ENCODE data around the gene TP53I11.
A peak's percentile ranks its signal among the peaks of the same experiment; 100 is the strongest.

The TP53I11 gene

DNA sequence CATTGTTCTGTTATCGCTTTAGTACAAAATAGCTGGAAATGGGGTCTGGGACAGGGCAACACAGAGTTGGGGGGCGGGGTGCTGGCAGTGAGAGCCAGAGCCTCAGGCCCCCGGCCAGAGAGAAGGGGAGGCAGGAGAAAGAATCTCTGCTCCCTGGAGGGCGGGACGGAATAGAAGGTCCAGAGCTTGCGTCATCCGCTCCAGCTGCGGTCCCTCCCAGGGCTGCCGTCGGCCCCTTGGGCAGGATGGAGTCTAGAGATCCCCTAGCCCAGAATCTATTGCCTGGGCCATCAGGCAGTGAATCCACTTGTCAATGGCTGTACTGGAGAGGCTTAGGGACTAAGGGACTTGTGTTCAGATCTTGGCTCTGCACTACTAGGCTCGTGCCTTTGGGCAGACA is 5.0 kb downstream of the TP53I11 start:
- in situ Hi-C loops (cut with HindIII; ENCODE audit: low pct_ligation_motif_present, low pct_unique_long_range_greater_than_20kb, low sequenced_read_pairs), result loop anchor here (25.0 kb wide), 1 partner anchor 167 kb away; no protein-coding TSS in a partner anchor
- no peak for DNase-seq

DNA sequence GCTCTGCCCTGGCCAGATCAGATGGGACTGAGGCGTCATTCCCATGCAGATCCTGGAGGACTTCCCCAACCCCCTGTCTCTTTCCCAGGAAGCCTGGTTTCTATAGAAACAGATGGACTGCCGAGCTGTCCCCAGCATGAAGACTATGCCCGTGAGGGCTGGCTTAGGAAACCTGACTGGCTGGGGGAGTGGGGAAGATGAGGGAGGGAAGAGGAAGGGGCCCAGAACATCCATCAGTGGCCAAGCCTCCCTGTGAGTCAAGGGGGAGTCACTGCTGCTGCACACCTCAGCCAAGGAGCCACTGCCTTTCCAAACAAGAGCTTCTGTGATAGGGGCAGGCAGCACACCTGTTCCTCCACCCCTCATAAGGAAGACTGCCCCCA is 5.8 kb downstream of the TP53I11 start:
- DNase-seq, result no peak
- in situ Hi-C loops (cut with HindIII; ENCODE audit: low pct_ligation_motif_present, low pct_unique_long_range_greater_than_20kb, low sequenced_read_pairs), result loop anchor here (25.0 kb wide), 1 partner anchor 167 kb away; no protein-coding TSS in a partner anchor

DNA sequence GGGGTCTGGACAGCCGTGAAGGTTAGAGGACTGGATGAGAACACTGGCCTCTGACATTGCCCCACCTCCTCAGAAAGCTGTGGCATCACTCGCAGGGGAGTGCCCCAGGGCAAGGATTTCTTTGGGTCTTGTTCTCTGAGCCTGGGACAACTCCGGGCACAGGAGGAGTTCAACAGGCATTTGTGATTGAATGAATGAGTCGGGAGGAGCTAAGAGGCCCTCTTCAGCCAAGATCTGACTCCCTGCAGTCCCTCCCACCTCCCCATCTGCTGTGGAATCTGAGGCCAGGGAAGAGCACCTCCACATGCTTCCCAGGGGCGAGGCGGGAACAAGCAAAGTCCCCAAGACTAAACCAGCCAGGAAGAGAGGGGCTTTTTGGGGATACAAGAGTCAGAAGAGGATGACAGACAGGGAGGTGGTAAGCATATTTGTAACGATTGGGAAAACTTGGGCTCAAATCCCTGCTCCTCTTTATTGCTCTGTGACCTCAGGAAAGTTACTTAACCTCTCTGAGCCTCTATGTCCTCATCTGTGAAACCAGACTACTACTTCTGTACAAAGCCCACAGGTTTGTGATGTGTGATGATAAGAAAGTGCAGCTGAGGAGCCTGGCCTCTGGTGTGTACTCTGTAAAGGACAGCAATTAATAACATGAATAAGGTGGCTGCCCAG is 6.4 kb downstream of the TP53I11 start:
- in situ Hi-C loops (cut with HindIII; ENCODE audit: low pct_ligation_motif_present, low pct_unique_long_range_greater_than_20kb, low sequenced_read_pairs), result loop anchor here (25.0 kb wide), 1 partner anchor 168 kb away; no protein-coding TSS in a partner anchor
- DNase-seq, result no peak

DNA sequence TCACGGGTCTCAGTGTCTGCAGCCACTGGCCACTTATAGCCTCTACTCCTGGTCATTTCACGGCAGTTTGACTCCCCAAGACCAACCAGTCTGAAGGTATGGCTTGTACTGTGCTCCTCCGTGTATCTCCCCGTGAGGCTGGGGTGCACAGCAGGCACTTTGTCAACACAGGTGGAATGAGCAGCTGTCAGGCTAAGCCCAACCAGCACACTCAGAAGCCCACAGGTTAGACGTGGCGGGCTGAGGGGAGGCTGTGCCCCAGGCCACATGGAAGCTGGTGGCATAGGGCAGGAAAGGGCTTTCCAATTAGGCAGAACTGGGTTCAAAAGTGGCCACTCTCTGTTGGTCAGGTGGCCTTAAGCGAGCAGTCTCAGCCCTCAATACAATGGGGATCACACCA is 7.0 kb downstream of the TP53I11 start:
- in situ Hi-C loops (cut with HindIII; ENCODE audit: low pct_ligation_motif_present, low pct_unique_long_range_greater_than_20kb, low sequenced_read_pairs), result loop anchor here (25.0 kb wide), 1 partner anchor 169 kb away; no protein-coding TSS in a partner anchor
- DNase-seq, result no peak

DNA sequence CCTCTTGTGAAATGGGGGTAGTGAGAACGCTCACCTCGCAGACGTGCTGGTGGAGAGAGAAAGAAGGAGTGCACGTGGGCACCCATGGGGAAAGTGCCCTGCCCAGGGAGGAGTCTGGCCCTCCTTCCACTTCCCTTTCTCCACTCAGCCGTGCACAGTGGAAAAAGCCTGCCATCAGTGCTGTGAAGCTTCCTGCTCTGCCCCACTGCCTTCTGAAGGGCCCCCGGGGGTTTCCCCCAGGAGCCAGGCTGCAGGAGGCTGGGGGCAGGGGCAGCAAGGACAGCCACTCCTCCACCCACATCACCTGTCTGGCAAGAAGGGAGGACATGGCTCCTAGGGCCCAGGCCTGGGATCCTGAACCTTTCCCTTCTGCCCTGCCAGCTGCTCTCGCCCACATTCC is 7.6 kb downstream of the TP53I11 start:
- in situ Hi-C loops (cut with HindIII; ENCODE audit: low pct_ligation_motif_present, low pct_unique_long_range_greater_than_20kb, low sequenced_read_pairs), result loop anchor here (25.0 kb wide), 1 partner anchor 169 kb away; no protein-coding TSS in a partner anchor
- peak; percentile 58 for DNase-seq

DNA sequence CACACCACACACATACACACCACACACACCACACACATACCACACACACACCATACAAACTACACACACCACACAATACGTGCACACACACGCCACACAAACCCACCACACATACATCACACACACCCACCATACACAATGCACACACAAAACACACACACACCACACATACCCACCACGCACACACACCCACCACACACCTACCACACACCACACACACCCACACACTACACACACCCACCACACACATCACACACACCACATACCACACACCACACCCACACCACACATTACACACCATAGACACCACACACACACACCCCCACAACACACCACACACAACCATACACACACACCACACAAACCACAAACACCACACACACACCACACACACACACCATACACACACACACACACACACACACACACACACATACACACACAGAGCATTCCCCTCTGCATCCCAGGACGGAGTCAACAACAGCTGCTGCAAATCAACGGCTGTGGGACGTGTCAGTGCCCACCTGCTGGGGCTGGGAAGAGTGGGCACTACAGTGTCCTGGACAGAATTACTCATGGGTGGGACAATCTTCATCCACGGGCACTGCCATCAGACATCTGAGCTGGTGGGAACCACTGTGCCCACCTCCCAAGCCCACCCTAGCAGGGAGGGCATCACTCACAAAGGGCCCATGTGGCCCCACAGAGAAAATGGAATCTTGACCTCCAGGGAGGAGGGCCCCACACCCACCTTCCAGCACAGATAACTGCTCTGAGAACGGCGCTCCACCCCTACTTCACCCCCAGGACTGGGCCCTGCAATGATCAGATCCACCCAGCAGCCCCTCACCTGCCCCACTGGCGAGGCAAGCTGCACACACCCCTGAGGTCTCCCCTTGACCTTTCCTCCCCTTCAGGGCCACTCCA is 8.4 kb downstream of the TP53I11 start:
- DNase-seq, result no peak
- in situ Hi-C loops (cut with HindIII; ENCODE audit: low pct_ligation_motif_present, low pct_unique_long_range_greater_than_20kb, low sequenced_read_pairs), result loop anchor here (25.0 kb wide), 1 partner anchor 170 kb away; no protein-coding TSS in a partner anchor

DNA sequence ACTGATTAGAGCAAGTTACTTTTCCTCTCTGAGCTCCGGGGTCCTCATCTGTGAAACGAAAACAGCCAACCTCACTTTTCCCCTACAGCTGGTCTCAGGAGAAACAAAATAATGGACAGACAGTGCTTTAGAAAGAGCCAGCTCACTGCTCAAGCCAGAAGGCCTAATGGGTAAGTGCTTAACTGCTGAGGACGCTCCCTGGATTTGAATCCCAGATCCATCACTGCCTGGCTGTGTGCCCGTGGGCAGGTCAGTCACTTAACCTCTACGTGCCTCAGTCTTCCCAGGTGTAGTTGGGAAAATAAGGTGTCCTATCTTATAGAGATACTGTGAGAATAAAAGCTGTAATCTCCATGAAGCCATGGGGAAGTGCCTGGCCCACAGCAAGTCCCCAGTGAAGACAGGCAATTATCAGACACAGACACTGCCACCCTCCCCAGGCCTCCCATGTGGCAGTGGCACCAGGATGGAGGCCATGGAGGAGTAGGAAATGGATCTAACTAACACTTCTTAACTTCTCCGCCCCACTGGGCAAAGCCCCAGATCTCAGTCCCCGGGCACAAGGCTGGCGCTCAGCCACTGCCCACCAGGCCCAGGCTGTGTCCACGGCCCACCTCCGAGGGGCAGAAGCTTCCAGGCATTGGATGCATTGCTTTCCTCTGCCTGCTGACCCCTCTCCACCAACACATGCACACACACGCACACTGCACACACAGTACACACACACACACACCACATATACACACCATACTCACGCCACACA is 9.2 kb downstream of the TP53I11 start:
- no peak for DNase-seq
- in situ Hi-C loops (cut with HindIII; ENCODE audit: low pct_ligation_motif_present, low pct_unique_long_range_greater_than_20kb, low sequenced_read_pairs), result loop anchor here (25.0 kb wide), 1 partner anchor 171 kb away; no protein-coding TSS in a partner anchor

DNA sequence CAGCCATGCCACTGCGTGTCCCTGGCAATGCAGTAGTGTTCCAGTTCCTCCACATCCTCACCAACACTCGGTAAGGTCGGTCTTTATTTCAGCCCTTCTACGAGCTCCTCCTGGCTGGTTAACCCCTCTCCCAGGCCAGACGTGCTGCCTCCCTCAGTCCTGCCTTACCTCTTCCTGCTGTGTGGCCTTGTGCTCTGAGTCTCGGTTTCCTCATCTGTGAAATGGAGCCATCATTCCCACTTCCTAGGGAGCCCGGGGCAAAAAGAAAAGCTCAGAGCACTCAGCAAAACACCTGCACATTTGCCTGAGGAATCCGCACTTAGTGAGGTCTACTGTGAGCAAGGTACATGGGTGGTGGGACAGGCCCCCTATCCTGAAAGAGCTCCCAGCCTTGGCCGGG is 9.8 kb downstream of the TP53I11 start:
- in situ Hi-C loops (cut with HindIII; ENCODE audit: low pct_ligation_motif_present, low pct_unique_long_range_greater_than_20kb, low sequenced_read_pairs), result loop anchor here (25.0 kb wide), 1 partner anchor 171 kb away; no protein-coding TSS in a partner anchor
- no peak for DNase-seq

DNA sequence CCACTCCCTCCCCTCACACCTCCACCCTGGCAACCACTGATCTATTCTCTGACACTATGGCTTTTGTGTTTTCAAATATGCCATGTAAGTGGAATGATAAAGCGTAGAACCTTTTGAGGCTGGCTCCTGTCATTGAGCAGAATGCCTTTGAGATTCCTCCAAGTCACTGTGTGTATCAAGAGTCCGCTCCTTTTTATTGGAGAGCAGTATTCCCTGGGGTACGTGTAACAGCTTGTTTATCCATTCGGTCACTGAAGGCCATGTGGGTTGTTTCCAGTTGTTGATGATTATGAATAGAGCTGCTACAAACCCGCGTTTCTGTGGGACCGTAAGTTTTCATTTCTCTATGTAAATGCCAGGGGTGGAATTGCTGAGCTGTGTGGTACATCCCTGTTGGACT is 10.3 kb downstream of the TP53I11 start:
- in situ Hi-C loops (cut with HindIII; ENCODE audit: low pct_ligation_motif_present, low pct_unique_long_range_greater_than_20kb, low sequenced_read_pairs), result loop anchor here (25.0 kb wide), 1 partner anchor 172 kb away; no protein-coding TSS in a partner anchor
- no peak for DNase-seq

DNA sequence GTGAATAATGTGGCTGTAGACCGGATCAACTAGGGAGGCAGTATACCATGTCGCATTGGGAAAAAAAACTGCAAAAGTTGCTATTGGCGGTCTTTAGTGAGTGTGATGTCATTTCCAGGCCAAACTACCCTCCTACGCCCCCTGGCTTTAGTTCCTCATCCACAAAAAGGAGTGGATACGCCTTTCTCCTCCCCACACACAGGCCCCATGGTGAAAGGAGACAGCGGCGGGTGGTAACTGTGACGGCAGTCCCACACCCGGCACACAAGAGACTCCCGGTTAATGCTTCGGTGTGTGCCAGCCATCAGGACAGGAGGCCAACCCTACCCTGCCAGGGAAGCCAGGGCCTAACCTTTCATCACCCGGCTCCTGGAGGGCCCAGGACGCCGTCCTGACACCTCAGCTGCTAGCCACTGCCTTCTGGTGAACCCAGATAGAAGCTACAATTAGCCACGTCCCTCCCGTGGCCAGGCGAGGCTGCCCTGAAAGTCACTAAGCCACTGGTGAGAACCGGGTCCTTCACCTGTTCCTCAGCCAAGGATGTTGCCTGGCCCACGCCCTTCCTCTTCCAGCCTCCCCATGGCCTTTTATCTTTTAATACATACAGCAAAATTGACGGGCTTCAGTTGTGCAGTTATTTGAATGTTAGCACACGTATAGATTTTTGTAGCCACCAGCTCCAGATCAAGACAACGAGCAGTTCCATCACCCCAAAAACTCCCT is 10.8 kb downstream of the TP53I11 start:
- in situ Hi-C loops (cut with HindIII; ENCODE audit: low pct_ligation_motif_present, low pct_unique_long_range_greater_than_20kb, low sequenced_read_pairs), result loop anchor here (25.0 kb wide), 1 partner anchor 172 kb away; no protein-coding TSS in a partner anchor
- DNase-seq, result no peak

DNA sequence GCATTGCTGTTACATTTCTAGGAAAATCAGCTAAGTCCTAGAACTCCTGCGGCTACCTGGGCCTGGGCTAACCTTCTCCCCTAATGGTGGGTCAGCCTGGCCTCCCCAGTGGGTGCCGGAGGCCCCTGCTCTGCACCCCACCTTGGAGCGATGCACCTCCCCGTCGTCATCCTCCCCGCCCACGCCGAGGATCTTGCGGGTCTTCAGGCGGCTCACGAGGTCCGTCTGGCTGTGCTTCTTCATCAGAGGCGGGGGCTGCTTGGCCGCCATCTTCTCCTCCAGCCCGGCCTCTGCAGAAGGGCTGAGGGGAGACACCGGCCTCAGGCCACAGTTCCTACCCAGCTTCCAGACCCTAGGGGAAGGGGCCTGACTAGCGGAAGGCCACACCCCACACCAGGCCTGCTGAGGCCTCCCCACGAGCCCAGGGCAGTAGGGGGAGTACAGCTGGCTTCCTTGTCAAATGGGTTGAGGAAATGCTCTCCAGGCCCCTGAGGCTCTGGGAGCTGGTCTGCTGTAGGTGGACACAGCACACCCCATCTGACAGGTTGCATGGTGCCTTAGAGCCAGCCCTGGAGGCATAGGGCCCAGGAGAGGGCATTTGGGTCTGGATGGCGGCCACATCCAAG is 12.5 kb downstream of the TP53I11 start:
- no peak for DNase-seq
- in situ Hi-C loops (cut with HindIII; ENCODE audit: low pct_ligation_motif_present, low pct_unique_long_range_greater_than_20kb, low sequenced_read_pairs), result loop anchor here (25.0 kb wide), 1 partner anchor 174 kb away; no protein-coding TSS in a partner anchor

DNA sequence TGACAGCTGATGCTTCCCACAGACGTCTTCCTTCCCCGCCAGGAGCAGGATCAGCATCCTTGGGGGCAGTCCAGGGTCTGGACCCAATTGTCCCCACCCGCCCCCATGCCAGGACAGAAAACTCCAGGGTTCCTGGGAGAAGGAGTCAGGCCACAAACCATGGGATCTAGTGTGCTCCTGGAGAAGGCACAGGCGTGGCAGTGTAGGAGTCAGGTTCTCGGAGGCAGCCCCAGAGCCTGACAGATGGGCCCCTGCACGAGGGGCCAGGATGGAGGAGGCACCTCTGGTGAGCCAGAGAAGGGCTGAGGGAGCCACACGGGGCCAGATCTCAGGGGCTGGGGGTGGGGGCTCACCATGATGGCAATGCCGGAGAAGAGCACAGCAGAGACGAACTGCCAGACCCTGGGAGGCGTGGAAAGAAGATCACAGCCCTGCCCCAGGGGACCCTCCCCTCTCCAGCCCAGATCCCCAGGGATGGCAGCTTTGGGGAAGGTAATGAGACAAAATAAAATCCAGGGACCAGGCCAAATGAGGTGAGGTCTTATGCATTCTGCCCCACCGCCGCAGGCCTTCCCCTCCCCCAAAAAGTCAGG is 13.6 kb downstream of the TP53I11 start:
- DNase-seq, result no peak
- in situ Hi-C loops (cut with HindIII; ENCODE audit: low pct_ligation_motif_present, low pct_unique_long_range_greater_than_20kb, low sequenced_read_pairs), result loop anchor here (25.0 kb wide), 1 partner anchor 175 kb away; no protein-coding TSS in a partner anchor

DNA sequence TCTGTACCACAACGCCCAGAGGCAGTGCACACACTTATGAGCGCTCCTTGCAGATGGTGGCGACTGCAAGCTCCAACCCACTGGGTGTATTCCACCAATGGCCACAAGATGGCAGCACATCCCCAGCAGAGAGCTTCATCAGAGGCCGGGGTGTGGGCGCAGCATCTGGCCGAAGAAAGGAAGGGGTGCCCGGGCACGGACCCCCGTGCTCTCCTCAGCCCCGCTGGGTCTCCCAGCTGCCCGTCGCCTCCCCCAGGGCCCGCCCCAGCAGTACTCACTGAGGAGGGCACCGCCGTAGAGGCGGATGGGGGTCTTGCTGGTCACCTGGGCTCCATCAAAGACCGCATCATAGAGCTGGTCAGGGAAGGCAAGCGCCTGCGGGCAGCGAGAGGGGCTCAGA is 14.2 kb downstream of the TP53I11 start:
- DNase-seq, result peak; percentile 68
- in situ Hi-C loops (cut with HindIII; ENCODE audit: low pct_ligation_motif_present, low pct_unique_long_range_greater_than_20kb, low sequenced_read_pairs), result loop anchor here (25.0 kb wide), 1 partner anchor 176 kb away; no protein-coding TSS in a partner anchor

DNA sequence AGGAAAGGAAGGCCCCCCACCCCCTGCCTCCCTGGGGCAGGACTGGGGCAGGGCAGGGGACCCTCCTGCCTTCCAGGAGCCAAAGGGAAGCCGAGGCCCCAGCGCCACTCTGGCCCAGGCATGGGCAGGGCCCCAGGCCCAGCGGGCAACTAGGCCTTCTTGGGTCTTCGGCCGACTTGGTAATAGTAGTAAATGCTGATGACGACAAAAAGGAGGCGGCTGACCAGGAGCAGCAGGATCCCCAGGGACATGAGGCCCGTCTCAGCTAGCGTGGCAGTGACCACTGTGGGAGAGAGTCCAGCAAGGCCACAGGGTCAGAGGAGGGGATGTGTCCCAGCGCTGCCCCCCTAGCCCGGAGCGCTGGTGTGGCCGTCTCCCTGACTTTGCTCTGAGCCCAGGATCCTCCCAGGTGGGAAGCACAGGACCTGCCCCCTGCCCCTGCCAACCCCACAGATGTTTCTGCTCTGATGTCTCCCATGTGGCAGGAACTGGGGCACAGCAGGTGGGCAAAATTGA is 15.9 kb downstream of the TP53I11 start:
- DNase-seq, result no peak
- in situ Hi-C loops (cut with HindIII; ENCODE audit: low pct_ligation_motif_present, low pct_unique_long_range_greater_than_20kb, low sequenced_read_pairs), result loop anchor here (25.0 kb wide), 1 partner anchor 178 kb away; no protein-coding TSS in a partner anchor

DNA sequence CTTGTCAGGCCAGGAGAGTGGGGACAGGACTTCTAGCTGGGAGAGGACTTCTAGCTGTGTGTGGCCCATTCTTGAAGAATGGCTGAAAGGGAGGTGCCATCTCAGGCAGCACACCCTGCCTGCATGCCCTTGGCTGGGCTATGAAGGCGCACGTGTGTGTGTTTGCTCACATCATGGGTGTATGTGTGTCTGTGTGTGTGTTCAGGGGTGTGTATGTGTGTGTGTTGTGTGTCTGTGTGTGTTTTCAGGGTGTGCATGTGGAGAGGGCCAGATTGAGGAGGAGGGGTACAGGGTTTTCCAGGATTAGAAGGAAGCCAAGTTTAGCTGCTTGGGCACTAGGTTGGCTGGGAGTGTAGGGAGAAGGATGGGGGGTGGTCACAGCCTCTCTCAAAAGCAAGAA is 16.6 kb downstream of the TP53I11 start:
- in situ Hi-C loops (cut with HindIII; ENCODE audit: low pct_ligation_motif_present, low pct_unique_long_range_greater_than_20kb, low sequenced_read_pairs), result loop anchor here (25.0 kb wide), 1 partner anchor 178 kb away; no protein-coding TSS in a partner anchor
- no peak for DNase-seq

DNA sequence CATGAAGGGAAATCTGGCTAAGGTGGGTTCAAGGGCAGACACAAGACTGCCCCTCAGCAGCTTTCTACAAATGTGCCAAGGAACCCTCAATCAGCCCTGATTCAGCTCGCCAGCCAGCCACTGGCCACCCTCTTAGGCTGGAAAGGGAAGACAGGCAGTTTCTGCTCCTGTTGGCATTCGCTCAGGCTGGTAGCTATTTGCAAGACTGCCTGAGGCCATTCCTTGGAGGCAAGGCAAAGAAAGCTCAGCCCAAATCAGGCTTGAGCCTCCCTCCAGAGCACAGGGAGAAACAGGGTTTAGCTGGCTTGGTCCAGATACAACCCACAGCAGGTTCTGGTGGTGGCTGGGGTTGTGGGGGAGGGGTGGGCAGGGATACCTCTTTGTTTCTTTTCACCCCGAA is 19.2 kb downstream of the TP53I11 start:
- in situ Hi-C loops (cut with HindIII; ENCODE audit: low pct_ligation_motif_present, low pct_unique_long_range_greater_than_20kb, low sequenced_read_pairs), result loop anchor here (25.0 kb wide), 1 partner anchor 181 kb away; no protein-coding TSS in a partner anchor
- DNase-seq, result no peak

All from ACHN (cell line).